ENCODE data around the gene SERPINB6.
"Not testable (repeated sequence)": the region's sequence is repeated elsewhere in the genome, so short reads cannot be mapped to it uniquely, and the experiment has no call there.

Gene SERPINB6

GRCh38 chr6:2903411-2904185 is 67.8 kb downstream of the SERPINB6 start:
- not testable (repeated sequence) for DNase-seq

GRCh38 chr6:2901645-2902502 is 69.5 kb downstream of the SERPINB6 start:
- DNase-seq: not testable (repeated sequence)

GRCh38 chr6:2900821-2901644 is 70.3 kb downstream of the SERPINB6 start:
- DNase-seq: no peak

GRCh38 chr6:2900221-2900807 is 71.1 kb downstream of the SERPINB6 start:
- no peak for DNase-seq

GRCh38 chr6:2899596-2899995 is 71.8 kb downstream of the SERPINB6 start:
- DNase-seq: no peak

Measured in COR-L47 (cell line).